Activated T-helper 9 cell treated with anti-CD3 and anti-CD28 coated beads, Interleukin-2, amount 50 U/mL, for 16 hours (primary cell): ENCODE results near the gene HSF2BP.
"Not testable (repeated sequence)": the region's sequence is repeated elsewhere in the genome, so short reads cannot be mapped to it uniquely, and the experiment has no call there.

Experiments used
- DNase-seq: peaks from one replicate; pipeline ENCODE4 v3.0.0-alpha.2; 2020; ENCODE audit warnings: low read depth

HSF2BP gene

GRCh38 chr21:43597540-43598250 lies 61.6 kb downstream of the HSF2BP start:
- no peak for DNase-seq

DNA sequence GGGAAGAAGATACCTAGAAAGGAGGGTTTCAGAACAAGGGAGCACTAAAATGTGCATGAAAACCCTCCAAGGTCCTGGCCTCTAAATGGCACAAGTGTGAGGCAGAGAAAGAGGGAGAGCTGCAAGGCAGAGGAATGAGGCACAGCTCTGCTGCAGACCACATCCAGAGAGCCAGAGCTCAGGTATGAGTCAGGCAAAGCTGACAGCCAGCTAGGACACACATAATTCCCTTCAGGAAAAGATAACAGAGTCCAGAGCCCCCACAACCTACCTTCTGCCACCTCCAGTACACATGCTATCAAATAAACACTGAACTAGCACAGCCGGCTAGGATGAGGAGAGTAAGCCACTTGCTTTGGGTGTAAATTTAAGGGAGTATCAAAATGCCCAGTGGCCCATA lies 62.2 kb downstream of the HSF2BP start:
- no peak for DNase-seq

GRCh38 chr21:43596616-43597015 lies 62.7 kb downstream of the HSF2BP start:
- DNase-seq: no peak

GRCh38 chr21:43595769-43596168 lies 63.5 kb downstream of the HSF2BP start:
- DNase-seq: not testable (repeated sequence)

DNA sequence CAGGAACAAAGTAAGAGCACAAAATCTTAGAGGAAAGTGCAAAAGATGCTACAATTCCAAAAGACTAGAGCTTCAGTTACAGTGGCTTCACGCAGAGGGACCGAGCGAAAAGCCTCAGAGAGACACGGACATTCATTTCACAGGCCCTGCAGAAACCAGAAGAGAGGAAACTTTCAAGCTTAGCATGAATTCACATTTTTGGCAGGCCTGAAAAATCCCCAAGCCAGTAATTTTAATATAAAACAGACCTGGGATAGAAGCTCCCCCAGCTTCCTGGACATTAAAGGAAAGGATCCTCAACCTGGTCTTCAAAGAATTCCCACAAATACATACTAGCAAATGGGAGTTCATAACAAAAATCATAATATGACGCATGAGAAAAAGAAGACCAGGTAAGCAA lies 66.2 kb downstream of the HSF2BP start:
- no peak for DNase-seq

DNA sequence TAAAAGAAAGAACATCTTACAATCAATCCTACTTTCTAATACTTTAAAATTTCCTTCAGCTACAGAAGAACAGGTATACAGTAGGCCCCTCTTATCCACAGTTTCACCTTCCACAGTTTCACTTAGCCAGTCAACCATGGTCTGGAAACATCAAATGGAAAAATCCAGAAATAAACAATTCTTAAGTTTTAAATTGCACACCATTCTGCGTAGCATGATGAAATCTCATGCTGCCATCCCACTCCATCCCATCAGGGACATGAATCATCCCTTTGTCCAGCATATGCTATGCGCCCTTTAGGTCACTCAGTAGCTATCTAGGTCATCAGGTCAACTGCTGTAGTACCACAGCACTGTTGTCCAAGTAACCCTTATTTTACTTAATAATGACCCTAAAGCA lies 67.7 kb downstream of the HSF2BP start:
- DNase-seq: no peak

GRCh38 chr21:43590194-43590593 lies 69.1 kb downstream of the HSF2BP start:
- DNase-seq: no peak

DNA sequence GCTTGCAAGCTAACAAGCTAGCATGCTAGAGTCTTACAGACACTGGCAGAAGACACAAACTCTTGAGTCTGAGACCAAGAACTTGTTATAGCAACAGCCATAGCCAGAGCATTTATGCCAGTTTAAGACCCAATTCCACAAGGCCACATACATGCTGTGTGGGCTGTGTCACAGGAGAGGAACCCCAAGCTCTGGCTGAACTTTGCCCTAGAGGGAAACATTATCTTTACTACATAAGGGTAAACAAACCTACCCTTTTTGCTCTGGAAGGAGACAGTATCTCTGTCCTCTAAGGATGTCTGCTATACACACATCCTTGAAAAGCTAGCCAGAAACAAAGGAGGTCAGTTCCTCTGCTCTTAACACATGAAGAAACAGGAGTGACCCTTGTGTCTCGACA lies 70.3 kb downstream of the HSF2BP start:
- DNase-seq: no peak

- no peak for DNase-seq
Measured at GRCh38 chr21:43585924-43586413, 73.3 kb downstream of the HSF2BP start.

GRCh38 chr21:43585514-43585913 lies 73.8 kb downstream of the HSF2BP start:
- DNase-seq: no peak

DNA sequence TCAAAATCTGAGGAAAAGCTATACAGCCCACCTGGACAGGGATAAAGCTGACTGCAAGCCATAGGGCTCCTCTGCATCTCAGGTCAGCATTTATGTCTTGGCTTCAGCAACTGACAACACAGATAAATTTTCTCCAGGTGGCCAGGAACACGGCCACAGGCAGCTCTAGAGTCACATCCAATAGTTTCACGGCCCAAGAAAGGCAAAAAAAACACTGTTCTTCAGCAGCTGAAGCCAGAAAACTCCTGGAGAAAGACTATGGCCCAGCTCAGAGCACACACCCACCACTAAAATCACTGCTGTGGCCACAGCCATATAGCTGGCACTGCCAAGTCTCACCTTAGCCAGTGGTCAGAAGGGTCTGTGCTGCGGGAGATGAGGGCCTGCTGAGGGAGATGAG lies 77.8 kb downstream of the HSF2BP start:
- no peak for DNase-seq

DNA sequence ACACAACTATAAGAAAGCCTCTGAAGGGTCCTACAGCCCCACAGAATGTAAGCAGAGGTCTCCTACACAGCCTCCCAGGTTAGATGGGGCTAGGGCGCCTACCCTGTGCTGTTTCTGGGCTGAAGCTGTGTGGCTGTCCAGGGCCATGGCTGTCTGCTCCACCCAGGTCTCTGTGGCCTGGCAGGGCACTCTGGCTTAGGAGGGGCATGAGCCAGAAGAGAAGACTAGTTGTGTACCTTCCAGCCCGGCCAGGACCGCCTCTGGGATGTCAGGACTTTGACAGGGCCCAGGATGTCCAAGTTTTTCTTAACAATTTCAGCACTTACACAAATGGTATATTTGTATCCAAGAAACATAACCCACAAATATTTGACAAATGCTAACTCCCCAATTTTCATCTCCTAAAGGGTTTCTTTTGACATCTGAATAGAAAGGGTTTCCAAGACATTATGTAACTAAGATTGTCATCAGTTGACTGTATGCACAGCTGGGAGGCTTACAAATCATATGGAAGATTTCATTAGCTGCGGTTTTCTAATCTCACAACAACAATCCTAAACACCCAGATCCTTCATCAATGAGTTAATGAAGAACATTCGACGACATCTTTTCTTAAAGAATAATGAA lies 80.5 kb downstream of the HSF2BP start:
- no peak for DNase-seq

DNA sequence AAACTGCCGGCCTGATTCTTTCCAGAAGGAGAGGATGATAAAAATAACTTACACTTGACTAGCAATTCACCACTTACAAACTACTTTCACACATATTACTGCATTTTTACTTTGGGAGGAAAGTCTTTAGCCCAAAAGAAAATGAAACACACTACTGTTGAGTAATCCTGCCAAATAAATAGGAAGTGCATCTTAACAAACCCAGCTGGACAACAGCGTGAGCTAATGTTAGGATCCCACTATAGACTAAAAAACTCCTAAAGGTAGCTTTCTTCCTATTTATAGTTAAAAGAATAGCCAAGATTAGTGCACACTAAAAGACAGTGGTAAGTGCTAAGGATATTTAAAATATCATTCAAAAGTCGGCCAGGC lies 83.8 kb downstream of the HSF2BP start:
- no peak for DNase-seq

GRCh38 chr21:43574741-43575472 lies 84.4 kb downstream of the HSF2BP start:
- DNase-seq: no peak

- no peak for DNase-seq
Measured at GRCh38 chr21:43573921-43574320, 85.4 kb downstream of the HSF2BP start.

- DNase-seq: no peak
Measured at GRCh38 chr21:43572446-43572845, 86.8 kb downstream of the HSF2BP start.

GRCh38 chr21:43571976-43572375 lies 87.3 kb downstream of the HSF2BP start:
- no peak for DNase-seq

DNA sequence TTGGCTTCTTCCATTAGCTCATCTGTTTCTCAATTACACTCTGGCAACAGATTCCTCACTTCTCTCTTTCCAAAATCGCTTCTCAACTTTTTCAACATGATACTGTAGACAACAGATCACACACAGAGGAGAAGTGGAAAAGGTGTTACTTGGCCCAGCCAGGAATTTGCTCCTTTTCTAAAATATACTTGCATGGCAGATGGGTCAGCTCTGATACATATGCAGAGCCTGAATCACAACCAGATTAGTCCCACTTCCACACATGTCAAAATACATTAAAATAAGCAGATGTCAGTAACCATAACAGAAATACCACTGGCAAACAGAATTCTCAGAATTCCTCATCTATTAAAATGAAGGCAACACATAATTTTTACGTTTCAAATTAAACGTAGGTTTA lies 89.1 kb downstream of the HSF2BP start:
- DNase-seq: not testable (repeated sequence)

GRCh38 chr21:43562451-43562850 lies 96.8 kb downstream of the HSF2BP start:
- not testable (repeated sequence) for DNase-seq

DNA sequence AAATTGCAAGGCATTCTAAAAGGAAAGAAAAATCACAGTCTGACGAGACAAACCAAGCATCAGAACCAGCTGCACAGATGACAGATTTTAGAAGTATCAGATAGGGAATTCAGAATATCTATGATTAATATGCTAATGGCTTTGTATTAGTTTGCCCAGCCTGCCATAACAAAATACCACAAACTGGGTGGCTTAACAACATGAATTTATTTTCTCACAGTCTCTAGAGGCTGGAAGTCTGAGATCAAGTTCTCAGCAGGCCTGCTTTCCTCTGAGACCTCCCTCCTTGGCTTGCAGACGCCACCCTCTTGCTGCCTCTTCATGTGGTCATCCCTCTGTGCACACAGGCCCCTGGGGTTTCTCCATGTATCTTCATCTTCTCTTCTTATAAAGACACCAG lies 118.7 kb downstream of the HSF2BP start:
- not testable (repeated sequence) for DNase-seq

DNA sequence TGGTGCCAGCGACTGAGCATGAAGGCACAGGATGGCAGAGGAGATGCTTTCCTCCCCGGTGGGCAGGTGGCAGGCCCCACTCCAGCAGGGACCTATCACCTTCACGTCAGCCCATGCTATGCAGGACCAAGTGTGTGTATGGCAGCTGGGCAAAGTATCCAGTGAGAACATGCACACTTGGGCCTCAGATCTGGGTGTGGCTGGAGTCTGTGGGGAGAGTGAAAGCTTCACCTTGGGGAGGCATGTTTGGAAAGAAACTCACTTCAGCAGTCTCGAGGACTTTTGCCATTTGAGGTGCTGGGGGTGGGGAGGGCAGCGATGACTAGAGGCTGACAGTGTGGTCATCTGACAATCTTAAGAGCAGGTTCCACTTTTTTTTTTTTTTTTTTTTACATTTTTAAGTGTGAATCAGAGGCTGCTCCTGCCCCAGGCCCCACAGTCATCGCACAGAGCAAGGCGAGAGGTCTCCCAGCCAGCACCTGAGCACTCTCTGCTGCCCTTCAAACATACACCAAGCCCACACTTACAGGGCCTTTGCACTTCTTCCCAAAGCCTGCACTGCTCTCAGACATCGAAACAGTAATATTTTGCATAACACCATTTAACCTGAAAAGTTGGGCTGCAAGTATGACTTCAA lies 136.7 kb downstream of the HSF2BP start:
- DNase-seq: not testable (repeated sequence)

GRCh38 chr21:43517701-43518100 lies 141.6 kb downstream of the HSF2BP start:
- not testable (repeated sequence) for DNase-seq
